Esophagus squamous epithelium (tissue), 5 donors: Measurements from ENCODE around the gene C10orf105. TPM values are rescaled to one million over a fixed set of nuclear protein-coding genes. Genes with fewer than 3 reads are reported as not detected.

Experiments used
- DNase-seq: peaks from one replicate; lab custom pipeline; 2025; lab: John Stamatoyannopoulos, UW
- H3K27ac ChIP-seq, 4 donors: fragments of 200-600 bp; sonication (generic); one replicate each; pipeline ENCODE4 v1.5.1; 2016 to 2019; ENCODE audit warnings: mild to moderate bottlenecking in 1 of 4
- H3K27me3 ChIP-seq, 4 donors: fragments of 200-600 bp; sonication (generic); 1 replicate in 3 of 4; 2 replicates in 1 of 4; pipeline versions ENCODE4 v1.5.1 to v1.6.0; 2017 to 2021; ENCODE audit warnings: antibody characterized with exemption in 1 of 4
- H3K36me3 ChIP-seq, 3 donors: fragments of 200-600 bp; sonication (generic); one replicate each; pipeline ENCODE4 v1.5.1; 2016 to 2019
- H3K4me1 ChIP-seq, 3 donors: fragments of 200-600 bp; sonication (generic); one replicate each; pipeline ENCODE4 v1.5.1; 2017 to 2019
- H3K4me3 ChIP-seq, 4 donors: fragments of 200-600 bp; sonication (generic); 1 replicate in 3 of 4; 2 replicates in 1 of 4; pipeline ENCODE4 v1.5.1; 2016 to 2019; ENCODE audit warnings: mild to moderate bottlenecking in 2 of 4, moderate library complexity in 1 of 4
- H3K9me3 ChIP-seq, 3 donors: fragments of 200-600 bp; sonication (generic); one replicate each; pipeline ENCODE4 v1.5.1; 2016 to 2019
- POLR2A ChIP-seq, 4 donors: fragments of 450-650 bp; IDR thresholded peaks; one replicate each; pipeline ENCODE4 v1.6.1; 2017; ENCODE audit warnings: antibody characterized with exemption in 4 of 4, mild to moderate bottlenecking in 4 of 4, moderate library complexity in 3 of 4
- WGBS, 2 donors: methylation state at CpG; one replicate each; pipeline ENCODE4 v1.1.5; 2018; 5-methylcytosine and 5-hydroxymethylcytosine counted together
- intact Hi-C: fragments of 100-400 bp; cut with DNase I; formaldehyde crosslinking; loops from one replicate; pipeline ENCODE4 v1.15.0; 2022
- total RNA-seq, 4 donors: library from RNA; depleted of rRNA; stranded (reverse); fragments of >200 nt; gene quantifications; one replicate each; pipeline ENCODE4 v1.1.0, GENCODE V29; 2016
- TF ChIP-seq, protein P1 (sequence below), 6 experiments: fragments of 450-650 bp in 4 of 6; fragments of 200-600 bp in 2 of 6; sonication (generic) in 2 of 6; IDR thresholded peaks; one replicate each; pipeline ENCODE4 v1.5.1; 2016 to 2019; ENCODE audit warnings: antibody characterized with exemption in 6 of 6, mild to moderate bottlenecking in 4 of 6, moderate library complexity in 4 of 6
- donor health status: DM: yes; HTN: yes; CAD: no.

Gene C10orf105
- total RNA-seq, 4 donors from 2014 or later = under 0.01 to 0.15 TPM; not detected in 2

DNA sequence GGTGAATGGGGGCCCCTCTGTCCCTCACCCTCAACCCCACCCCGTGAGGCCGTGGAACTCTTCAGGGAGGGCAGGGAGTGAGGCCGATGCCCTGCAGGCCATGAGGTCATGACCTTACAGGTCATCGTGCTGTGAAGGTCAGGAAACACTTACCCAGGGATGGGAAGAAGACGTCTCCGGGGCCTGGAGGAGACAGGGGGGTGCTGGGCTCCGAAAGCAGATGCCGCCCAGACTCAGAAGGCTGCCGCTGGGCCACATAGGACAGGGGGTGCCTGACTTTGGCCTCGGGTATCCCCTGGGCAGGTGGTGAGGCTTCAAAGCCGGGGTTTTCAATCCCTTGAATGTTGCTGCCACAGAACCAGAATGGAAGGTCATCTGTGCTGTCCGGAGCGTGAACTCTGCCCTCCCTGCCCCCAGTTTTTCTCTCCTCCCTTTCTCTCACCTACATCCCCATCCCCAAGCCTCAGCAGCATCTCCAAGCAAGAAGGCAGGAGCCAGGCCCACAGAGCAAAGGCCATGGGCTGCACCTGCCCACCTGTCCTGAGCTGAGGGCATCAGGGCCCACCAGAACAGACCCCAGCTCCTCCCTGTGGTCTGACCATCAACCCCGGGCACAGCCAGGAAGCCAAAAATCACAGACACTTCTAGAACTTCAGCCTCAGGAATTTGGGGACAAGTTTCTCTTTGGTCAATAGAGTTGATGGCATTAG is 32.1 kb upstream of the C10orf105 start:
- no peak for TF ChIP-seq POLR2A (IDR thresholded peaks at IDR 0.05)
- TF ChIP-seq, protein P1, sequence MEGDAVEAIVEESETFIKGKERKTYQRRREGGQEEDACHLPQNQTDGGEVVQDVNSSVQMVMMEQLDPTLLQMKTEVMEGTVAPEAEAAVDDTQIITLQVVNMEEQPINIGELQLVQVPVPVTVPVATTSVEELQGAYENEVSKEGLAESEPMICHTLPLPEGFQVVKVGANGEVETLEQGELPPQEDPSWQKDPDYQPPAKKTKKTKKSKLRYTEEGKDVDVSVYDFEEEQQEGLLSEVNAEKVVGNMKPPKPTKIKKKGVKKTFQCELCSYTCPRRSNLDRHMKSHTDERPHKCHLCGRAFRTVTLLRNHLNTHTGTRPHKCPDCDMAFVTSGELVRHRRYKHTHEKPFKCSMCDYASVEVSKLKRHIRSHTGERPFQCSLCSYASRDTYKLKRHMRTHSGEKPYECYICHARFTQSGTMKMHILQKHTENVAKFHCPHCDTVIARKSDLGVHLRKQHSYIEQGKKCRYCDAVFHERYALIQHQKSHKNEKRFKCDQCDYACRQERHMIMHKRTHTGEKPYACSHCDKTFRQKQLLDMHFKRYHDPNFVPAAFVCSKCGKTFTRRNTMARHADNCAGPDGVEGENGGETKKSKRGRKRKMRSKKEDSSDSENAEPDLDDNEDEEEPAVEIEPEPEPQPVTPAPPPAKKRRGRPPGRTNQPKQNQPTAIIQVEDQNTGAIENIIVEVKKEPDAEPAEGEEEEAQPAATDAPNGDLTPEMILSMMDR (IDR thresholded peaks at IDR 0.05) = no peak
- 89 to 94% methylated on average over 9 to 10 of the region's 14 CpGs for WGBS, 2 donors
- H3K4me1 ChIP-seq = peaks cover 36 to 95% (median 64%) of the 10 kb centered on the region in 3 donors
- peak overlapping the region in 3 of 4 donors; percentile 31 to 80 (median 35) for H3K27ac ChIP-seq
- no peaks in the 10 kb centered on the region for H3K9me3 ChIP-seq
- H3K4me3 ChIP-seq = no peak overlapping the region
- DNase-seq = no peak
- no peaks in the 10 kb centered on the region for H3K27me3 ChIP-seq
- intact Hi-C loops = no loop called here
- H3K36me3 ChIP-seq = peaks cover 14 to 60% (median 36%) of the 10 kb centered on the region in 3 donors

DNA sequence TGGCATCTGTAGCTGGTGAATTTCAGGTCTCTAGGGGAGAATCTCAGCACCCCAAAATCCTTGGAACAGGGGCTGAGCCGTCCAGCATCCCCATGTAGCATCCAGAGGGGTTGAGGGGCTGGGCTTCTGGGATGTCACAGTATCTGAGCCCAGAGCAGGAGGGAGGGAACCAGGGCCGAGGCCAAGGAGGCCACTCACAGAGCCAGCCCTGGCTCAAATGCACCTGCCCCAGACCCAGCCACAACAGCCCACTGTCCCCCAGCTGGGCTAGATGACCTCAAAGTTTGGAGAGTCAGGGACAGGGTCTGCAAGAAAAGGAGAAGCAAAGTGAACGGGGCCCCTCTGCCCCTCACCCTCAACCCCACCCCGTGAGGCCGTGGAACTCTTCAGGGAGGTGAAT is 31.4 kb upstream of the C10orf105 start:
- Histone ChIP-seq H3K9me3 (no peaks in the 10 kb centered on the region), H3K27me3 (no peaks in the 10 kb centered on the region), H3K27ac (peak overlapping the region in 3 of 4 donors; percentile 85 to 91 (median 88)), H3K36me3 (peaks cover 14 to 60% (median 36%) of the 10 kb centered on the region in 3 donors), H3K4me3 (no peak overlapping the region), H3K4me1 (peaks cover 42 to 95% (median 68%) of the 10 kb centered on the region in 3 donors)
- intact Hi-C loops = no loop called here
- WGBS, 2 donors = 61 to 66% methylated on average over 2 to 3 of the region's 5 CpGs
- TF ChIP-seq, protein P1 (IDR thresholded peaks at IDR 0.05) = no peak
- TF ChIP-seq POLR2A (IDR thresholded peaks at IDR 0.05) = no peak
- no peak for DNase-seq

DNA sequence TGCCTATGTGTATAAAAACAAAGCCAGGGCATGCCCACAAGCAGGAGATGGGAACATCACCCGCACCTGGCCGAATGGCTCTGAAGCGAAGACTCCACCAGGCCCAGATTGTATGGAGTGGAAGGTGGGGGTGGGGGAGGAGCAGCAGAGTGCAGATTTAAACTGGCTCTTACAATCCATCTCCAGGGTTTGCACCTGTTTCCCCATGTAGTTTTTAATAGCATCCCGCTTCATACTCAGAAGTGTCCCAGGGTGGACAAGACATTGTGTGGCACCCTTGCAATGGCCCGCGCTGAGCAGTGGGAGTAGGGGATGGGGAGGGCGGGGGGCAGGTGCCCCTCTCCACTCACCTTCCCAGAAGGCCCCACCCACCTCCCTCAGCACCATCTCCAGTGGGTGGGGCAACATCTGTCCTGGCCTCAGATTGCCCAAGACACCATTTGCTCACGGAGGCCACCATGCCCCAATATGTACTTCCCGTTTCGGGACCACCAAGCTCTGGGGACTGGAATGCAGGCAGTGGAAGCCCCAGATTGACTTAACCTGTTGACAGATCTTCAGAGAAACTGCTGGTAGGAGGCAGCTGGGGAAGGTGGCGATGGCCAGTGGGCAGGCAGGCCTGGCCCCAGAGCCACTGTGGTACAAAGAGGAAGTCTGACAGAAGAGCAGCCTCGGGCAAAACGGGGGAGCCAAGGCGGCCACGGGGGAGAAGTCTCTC is 30.7 kb upstream of the C10orf105 start:
- H3K9me3 ChIP-seq = no peaks in the 10 kb centered on the region
- peak overlapping the region; percentile 72 to 91 (median 86) for H3K27ac ChIP-seq
- H3K36me3 ChIP-seq = peaks cover 14 to 58% (median 36%) of the 10 kb centered on the region in 3 donors
- H3K27me3 ChIP-seq = no peaks in the 10 kb centered on the region
- DNase-seq = no peak
- WGBS, 2 donors = 72 to 87% methylated on average over 8 to 10 of the region's 15 CpGs
- H3K4me1 ChIP-seq = peaks cover 48 to 95% (median 71%) of the 10 kb centered on the region in 3 donors
- no peak for TF ChIP-seq POLR2A (IDR thresholded peaks at IDR 0.05)
- TF ChIP-seq, protein P1 (IDR thresholded peaks at IDR 0.05) = no peak
- intact Hi-C loops = no loop called here
- H3K4me3 ChIP-seq = no peak overlapping the region

DNA sequence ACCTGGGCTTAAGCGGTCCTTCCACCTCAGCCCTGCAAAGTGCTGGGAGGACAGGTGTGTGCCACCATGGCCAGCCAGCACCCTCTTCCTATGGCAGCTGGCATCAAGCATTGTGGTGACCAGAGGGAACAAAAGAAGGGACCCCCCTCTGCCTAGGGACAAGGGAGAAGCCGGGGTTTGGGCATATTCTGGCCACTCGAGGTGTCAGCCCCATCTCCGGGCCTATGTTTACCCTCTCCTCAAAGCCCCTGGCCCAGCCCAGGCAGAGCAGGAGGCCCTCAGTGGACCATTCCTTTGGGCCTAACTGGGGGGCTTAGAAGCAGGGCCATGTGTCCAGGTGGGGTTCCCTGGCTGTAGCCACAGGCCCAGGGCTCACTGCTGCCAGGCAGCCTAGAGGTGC is 29.8 kb upstream of the C10orf105 start:
- intact Hi-C loops = no loop called here

More for the DNA sequence above, 29.8 kb upstream of the C10orf105 start:
- DNase-seq = no peak
- no peak for TF ChIP-seq POLR2A (IDR thresholded peaks at IDR 0.05)
- TF ChIP-seq, protein P1 (IDR thresholded peaks at IDR 0.05) = no peak
- 72 to 90% methylated on average over 2 of the region's 4 CpGs for WGBS, 2 donors
- peaks cover 14 to 49% (median 28%) of the 10 kb centered on the region in 3 donors for H3K36me3 ChIP-seq
- no peaks in the 10 kb centered on the region for H3K9me3 ChIP-seq
- H3K27ac ChIP-seq = peak overlapping the region; percentile 72 to 91 (median 86)
- H3K4me1 ChIP-seq = peaks cover 48 to 95% (median 62%) of the 10 kb centered on the region in 3 donors
- no peaks in the 10 kb centered on the region for H3K27me3 ChIP-seq
- H3K4me3 ChIP-seq = no peak overlapping the region
